ENCODE data around the gene TSPO. TPM values are rescaled to one million over a fixed set of nuclear protein-coding genes. Genes with fewer than 3 reads are reported as not detected.

TSPO gene
- total RNA-seq, 4 donors from 2014 or later: 101 to 174 (median 113) TPM

- Histone ChIP-seq H3K4me1 (no peaks in the 10 kb centered on the region), H3K27me3 (no peaks in the 10 kb centered on the region), H3K36me3 (no peaks in the 10 kb centered on the region), H3K9me3 (no peaks in the 10 kb centered on the region), H3K4me3 (no peak overlapping the region), H3K27ac (no peak overlapping the region)
- DNase-seq: no peak
- TF ChIP-seq POLR2A (IDR thresholded peaks at IDR 0.05): no peak
- TF ChIP-seq, protein P1, sequence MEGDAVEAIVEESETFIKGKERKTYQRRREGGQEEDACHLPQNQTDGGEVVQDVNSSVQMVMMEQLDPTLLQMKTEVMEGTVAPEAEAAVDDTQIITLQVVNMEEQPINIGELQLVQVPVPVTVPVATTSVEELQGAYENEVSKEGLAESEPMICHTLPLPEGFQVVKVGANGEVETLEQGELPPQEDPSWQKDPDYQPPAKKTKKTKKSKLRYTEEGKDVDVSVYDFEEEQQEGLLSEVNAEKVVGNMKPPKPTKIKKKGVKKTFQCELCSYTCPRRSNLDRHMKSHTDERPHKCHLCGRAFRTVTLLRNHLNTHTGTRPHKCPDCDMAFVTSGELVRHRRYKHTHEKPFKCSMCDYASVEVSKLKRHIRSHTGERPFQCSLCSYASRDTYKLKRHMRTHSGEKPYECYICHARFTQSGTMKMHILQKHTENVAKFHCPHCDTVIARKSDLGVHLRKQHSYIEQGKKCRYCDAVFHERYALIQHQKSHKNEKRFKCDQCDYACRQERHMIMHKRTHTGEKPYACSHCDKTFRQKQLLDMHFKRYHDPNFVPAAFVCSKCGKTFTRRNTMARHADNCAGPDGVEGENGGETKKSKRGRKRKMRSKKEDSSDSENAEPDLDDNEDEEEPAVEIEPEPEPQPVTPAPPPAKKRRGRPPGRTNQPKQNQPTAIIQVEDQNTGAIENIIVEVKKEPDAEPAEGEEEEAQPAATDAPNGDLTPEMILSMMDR (IDR thresholded peaks at IDR 0.05 in 4 of 5, conservative IDR thresholded peaks at IDR 0.05 in 1 of 5): no peak
- no peak for ATAC-seq
- intact Hi-C loops (cut with DNase I; ENCODE audit: low total_unique reads) (no loop called here), in situ Hi-C loops (cut with MboI; ENCODE audit: low sequenced_read_pairs in 4 of 4) (no loop called here)
Measured at GRCh38 chr22:43210631-43211515, 59.5 kb downstream of the TSPO start.

DNA sequence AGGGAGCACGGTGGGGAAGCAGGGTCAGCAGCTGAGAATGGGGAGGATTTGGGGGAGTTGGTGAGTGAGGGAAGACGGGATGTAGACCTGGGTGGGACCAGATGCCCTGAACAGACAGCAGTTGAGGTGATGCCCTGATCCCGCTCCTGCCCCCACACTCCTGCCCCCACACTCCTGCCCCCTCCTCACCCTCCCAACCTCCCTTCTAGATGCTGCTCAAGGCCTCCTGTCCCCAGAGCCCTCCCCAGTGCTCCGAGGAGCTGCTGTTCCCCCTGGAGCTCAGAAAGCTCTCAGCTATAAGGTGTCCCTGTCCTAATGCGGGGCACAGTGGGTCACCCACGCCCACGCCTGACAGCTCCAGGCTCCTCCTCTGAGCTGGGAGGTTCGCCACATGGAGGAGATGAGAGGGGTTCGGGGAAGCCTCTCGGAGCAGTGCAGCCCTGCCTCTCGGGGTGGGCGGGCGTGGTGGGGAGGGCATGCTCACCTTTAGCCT, 60.6 kb downstream of the TSPO start:
- no peak for ATAC-seq
- in situ Hi-C loops (cut with MboI; ENCODE audit: low sequenced_read_pairs in 4 of 4) (no loop called here), intact Hi-C loops (cut with DNase I; ENCODE audit: low total_unique reads) (no loop called here)
- Histone ChIP-seq H3K4me1 (no peaks in the 10 kb centered on the region), H3K9me3 (no peaks in the 10 kb centered on the region), H3K27me3 (no peaks in the 10 kb centered on the region), H3K27ac (no peak overlapping the region), H3K36me3 (no peaks in the 10 kb centered on the region), H3K4me3 (no peak overlapping the region)
- no peak for DNase-seq
- TF ChIP-seq, protein P1 (IDR thresholded peaks at IDR 0.05 in 4 of 5, conservative IDR thresholded peaks at IDR 0.05 in 1 of 5): no peak
- TF ChIP-seq POLR2A (IDR thresholded peaks at IDR 0.05): no peak

DNA sequence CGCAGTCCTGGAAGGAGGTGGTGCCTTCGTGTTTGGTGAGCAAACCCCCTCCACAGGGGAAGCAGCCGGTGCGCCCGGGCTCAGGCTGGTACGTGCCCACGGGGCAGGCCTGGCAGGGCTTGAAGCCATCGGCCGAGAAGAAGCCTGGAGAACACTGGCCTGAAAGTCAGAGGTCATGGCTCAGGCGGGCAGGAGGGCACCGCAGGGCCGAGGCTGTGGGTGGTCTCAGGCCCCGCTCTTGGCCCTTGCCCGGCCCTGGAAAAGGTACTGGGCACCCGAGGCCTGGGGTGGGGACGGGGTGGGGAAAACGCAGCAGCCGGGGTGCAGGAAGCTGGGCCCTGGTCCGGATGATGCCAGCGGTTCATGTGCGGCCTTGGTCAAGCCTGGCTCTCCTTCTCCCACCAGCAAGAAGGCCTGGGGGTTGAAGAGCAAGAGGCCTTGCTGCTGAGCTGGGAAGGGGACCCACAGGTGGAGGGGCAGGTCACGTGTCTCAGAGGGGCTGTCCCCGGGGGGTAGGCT, 61.1 kb downstream of the TSPO start:
- DNase-seq (no peak), ATAC-seq (no peak)
- no peaks in the 10 kb centered on the region for H3K36me3 ChIP-seq
- H3K27ac ChIP-seq: no peak overlapping the region
- in situ Hi-C loops (cut with MboI; ENCODE audit: low sequenced_read_pairs in 4 of 4) (no loop called here), intact Hi-C loops (cut with DNase I; ENCODE audit: low total_unique reads) (no loop called here)
- TF ChIP-seq, protein P1 (IDR thresholded peaks at IDR 0.05 in 4 of 5, conservative IDR thresholded peaks at IDR 0.05 in 1 of 5): no peak
- no peak for TF ChIP-seq POLR2A (IDR thresholded peaks at IDR 0.05)
- no peaks in the 10 kb centered on the region for H3K9me3 ChIP-seq
- no peaks in the 10 kb centered on the region for H3K4me1 ChIP-seq
- no peak overlapping the region for H3K4me3 ChIP-seq
- H3K27me3 ChIP-seq: no peaks in the 10 kb centered on the region

Other genes starting within 250 kb of the TSPO start
- gene PACSIN2, start 136.4 kb upstream of the TSPO start, total RNA-seq: 10 to 100 TPM; 37.3 to 45.9 (median 39.8) TPM
- 1 to 10 TPM; 1.3 to 2.0 (median 1.8) TPM for gene TTLL1, start 62.2 kb upstream of the TSPO start, total RNA-seq
- gene BIK, start 40.8 kb upstream of the TSPO start, total RNA-seq: not detected
- 10 to 100 TPM; 18.2 to 33.7 (median 31.1) TPM for gene MCAT, start 8.2 kb upstream of the TSPO start, total RNA-seq
- gene TTLL12, start 35.6 kb downstream of the TSPO start, total RNA-seq: 10 to 100 TPM; 13.7 to 41.8 (median 19.6) TPM
- gene SCUBE1, start 191.8 kb downstream of the TSPO start, total RNA-seq: under 1 TPM; 0.20 to 0.55 (median 0.41) TPM